GM23338 (cell line): Measurements from ENCODE around the gene IL20. TPM values are rescaled to one million over a fixed set of nuclear protein-coding genes. Genes with fewer than 3 reads are reported as not detected.

ENCODE experiments used
- ATAC-seq: fragments of 200-7000 bp; cut with Tn5 transposase; 3 replicates; pipeline ENCODE4 v1.9.1; 2020
- DNase-seq: peaks from one replicate; pipeline ENCODE4 v3.0.0-alpha.2; 2015; ENCODE audit warnings: low spot score
- H2AFZ ChIP-seq: fragments of 200-600 bp; sonication (generic); 2 replicates; pipeline ENCODE4 v1.8.0; 2016; ENCODE audit warnings: antibody characterized with exemption, mild to moderate bottlenecking, moderate library complexity
- H3F3A ChIP-seq: fragments of 200-600 bp; sonication (generic); replicated peaks from 2 replicates; pipeline ENCODE4 v1.8.0; 2017; ENCODE audit warnings: antibody characterized with exemption, mixed run types, low read depth
- H3K27ac ChIP-seq: fragments of 200-600 bp; sonication (generic); 2 replicates; pipeline ENCODE4 v1.6.1; 2016; ENCODE audit warnings: low read depth
- H3K27me3 ChIP-seq: fragments of 200-600 bp; sonication (generic); 2 replicates; pipeline ENCODE4 v1.8.0; 2016; ENCODE audit warnings: mild to moderate bottlenecking, mixed run types, moderate library complexity; ENCODE audit not compliant: insufficient read depth
- H3K36me3 ChIP-seq: fragments of 200-600 bp; sonication (generic); 2 replicates; pipeline ENCODE4 v1.8.0; 2016; ENCODE audit warnings: mild to moderate bottlenecking; ENCODE audit not compliant: insufficient read depth
- H3K4me1 ChIP-seq: fragments of 200-600 bp; sonication (generic); 2 replicates; pipeline ENCODE4 v1.8.0; 2016; ENCODE audit warnings: mild to moderate bottlenecking, moderate library complexity; ENCODE audit not compliant: insufficient read depth
- H3K4me2 ChIP-seq: fragments of 200-600 bp; sonication (generic); 2 replicates; pipeline ENCODE4 v1.7.1; 2017; ENCODE audit warnings: mixed run types
- H3K4me3 ChIP-seq: fragments of 200-600 bp; sonication (generic); 2 replicates; pipeline ENCODE4 v1.6.1; 2016; ENCODE audit warnings: mixed run types
- H3K79me2 ChIP-seq: fragments of 200-600 bp; sonication (generic); replicated peaks from 2 replicates; pipeline ENCODE4 v1.8.0; 2017; ENCODE audit warnings: mild to moderate bottlenecking; ENCODE audit not compliant: insufficient read depth
- H3K9me2 ChIP-seq: fragments of 200-600 bp; sonication (generic); 2 replicates; pipeline ENCODE4 v1.8.0; 2017; ENCODE audit not compliant: insufficient read depth
- H4K20me1 ChIP-seq: fragments of 200-600 bp; sonication (generic); replicated peaks from 2 replicates; pipeline ENCODE4 v1.8.0; 2017; ENCODE audit warnings: mild to moderate bottlenecking; ENCODE audit not compliant: insufficient read depth
- H3K27ac Mint-ChIP-seq: 2 replicates; pipeline ENCODE4 v1.8.0; 2020; ENCODE audit warnings: inconsistent platforms, mild to moderate bottlenecking, moderate library complexity, mixed read lengths
- H3K27me3 Mint-ChIP-seq: 3 replicates; pipeline ENCODE4 v1.8.0; 2022; ENCODE audit warnings: low read depth, mild to moderate bottlenecking, moderate library complexity, mixed read lengths, inconsistent platforms; ENCODE audit not compliant: insufficient read depth, poor library complexity
- H3K36me3 Mint-ChIP-seq: 3 replicates; pipeline ENCODE4 v1.8.0; 2021; ENCODE audit warnings: low read depth, mild to moderate bottlenecking, inconsistent platforms, moderate library complexity, mixed read lengths
- H3K4me1 Mint-ChIP-seq: 3 replicates; pipeline ENCODE4 v1.8.0; 2020; ENCODE audit warnings: mild to moderate bottlenecking, inconsistent platforms, mixed read lengths
- H3K4me3 Mint-ChIP-seq: 3 replicates; pipeline ENCODE4 v1.8.0; 2021; ENCODE audit warnings: moderate library complexity, mild to moderate bottlenecking, inconsistent platforms, mixed read lengths
- H3K9me3 Mint-ChIP-seq: 3 replicates; pipeline ENCODE4 v1.8.0; 2020; ENCODE audit warnings: moderate library complexity, mild to moderate bottlenecking, inconsistent platforms, mixed read lengths
- CTCF ChIP-seq, 2 experiments: fragments of 200-600 bp in 1 of 2; sonication (generic) in 1 of 2; conservative IDR thresholded peaks; 2 replicates each; pipeline versions ENCODE4 v1.5.1 to v1.6.1; 2016 to 2017; ENCODE audit warnings: antibody characterized with exemption in 2 of 2, low read depth in 2 of 2, mild to moderate bottlenecking in 2 of 2, moderate library complexity in 1 of 2
- EZH2 ChIP-seq: fragments of 200-600 bp; sonication (generic); IDR thresholded peaks from one replicate; pipeline ENCODE4 v1.8.0; 2017; ENCODE audit warnings: antibody characterized with exemption, mild to moderate bottlenecking, low read depth; ENCODE audit not compliant: unreplicated experiment
- EZH2phosphoT487 ChIP-seq: fragments of 200-600 bp; sonication (generic); IDR thresholded peaks from one replicate; pipeline ENCODE4 v1.8.1; 2018; ENCODE audit warnings: antibody characterized with exemption; ENCODE audit not compliant: unreplicated experiment
- NANOG ChIP-seq: IDR thresholded peaks from 2 replicates; pipeline ENCODE4 v1.6.1; 2016; ENCODE audit warnings: antibody characterized with exemption, borderline replicate concordance
- POLR2AphosphoS5 ChIP-seq: IDR thresholded peaks from 2 replicates; pipeline ENCODE4 v1.6.1; 2016; ENCODE audit warnings: antibody characterized with exemption, low read depth
- STAT1 ChIP-seq: IDR thresholded peaks from one replicate; pipeline ENCODE4 v1.6.1; 2016; ENCODE audit warnings: antibody characterized with exemption; ENCODE audit not compliant: unreplicated experiment
- ZNF331 ChIP-seq: fragments of 250-450 bp; sonication (Bioruptor Pico); IDR thresholded peaks from 2 replicates; pipeline ENCODE4 v1.5.0; 2020; ENCODE audit warnings: low read depth, mild to moderate bottlenecking, moderate library complexity
- ZNF462 ChIP-seq: fragments of 250-450 bp; sonication (Bioruptor Pico); IDR thresholded peaks from 2 replicates; pipeline ENCODE4 v1.5.0; 2020; ENCODE audit warnings: mild to moderate bottlenecking, moderate library complexity
- polyA plus RNA-seq: library from polyadenylated mRNA; unstranded; fragments of >200 nt; fragmentation: Nextera tagmentation; extraction: Ambion mirVana; gene quantifications from 2 replicates; pipeline ENCODE4 v1.2.1, GENCODE V29; 2016
- total RNA-seq: library from RNA; depleted of rRNA; stranded (reverse); fragments of >200 nt; shearing (Covaris generic); gene quantifications from 2 replicates; pipeline ENCODE4 v1.2.3, GENCODE V29; 2014

IL20 gene
- total and polyA plus RNA-seq, 2 experiments from 2014 or later: not detected

GRCh38 chr1:206841609-206842323 is 23.7 kb upstream of the IL20 start (continued):
- no peak for TF ChIP-seq ZNF462
- TF ChIP-seq STAT1: no peak
- no peak for TF ChIP-seq EZH2phosphoT487
- TF ChIP-seq POLR2AphosphoS5: no peak
- TF ChIP-seq EZH2: no peak
- no peak for TF ChIP-seq CTCF (conservative IDR thresholded peaks at IDR 0.05; ENCODE audit: low read depth in 2 of 2)
- no peak for TF ChIP-seq NANOG

- no peaks in the 10 kb centered on the region for H4K20me1 ChIP-seq
- no peaks in the 10 kb centered on the region for H3K36me3 Mint-ChIP-seq
- H3K27ac Mint-ChIP-seq: no peak overlapping the region
- no peaks in the 10 kb centered on the region for H3K79me2 ChIP-seq
- DNase-seq: no peak
- no peaks in the 10 kb centered on the region for H3K36me3 ChIP-seq
- H3K27me3 ChIP-seq: no peaks in the 10 kb centered on the region
- H3K4me1 ChIP-seq: no peaks in the 10 kb centered on the region
- H3K27ac ChIP-seq: no peak overlapping the region
- H3K27me3 Mint-ChIP-seq: no peaks in the 10 kb centered on the region
- no peak overlapping the region for H3K4me3 ChIP-seq
- no peak for ATAC-seq
- no peak overlapping the region for H2AFZ ChIP-seq
- H3F3A ChIP-seq: no peaks in the 10 kb centered on the region
- no peaks in the 10 kb centered on the region for H3K9me2 ChIP-seq
- no peak overlapping the region for H3K4me3 Mint-ChIP-seq
- H3K4me2 ChIP-seq: no peak overlapping the region
- no peaks in the 10 kb centered on the region for H3K4me1 Mint-ChIP-seq
- no peaks in the 10 kb centered on the region for H3K9me3 Mint-ChIP-seq
- TF ChIP-seq STAT1 (no peak), ZNF462 (no peak), ZNF331 (CRISPR knock-in tag) (no peak)
Observed at GRCh38 chr1:206842854-206843253, 22.6 kb upstream of the IL20 start.
